ENCODE data around the gene SPATA31C1.

GRCh38 chr9:87970602-87971001 is 52.8 kb downstream of the SPATA31C1 start:
- TF ChIP-seq PPARA (CRISPR knock-in tag; IDR thresholded peaks at IDR 0.05; ENCODE audit: borderline replicate concordance) (no peak), ZNF565 (CRISPR knock-in tag; conservative IDR thresholded peaks at IDR 0.05; ENCODE audit: low read depth) (no peak), ZNF70 (CRISPR knock-in tag; IDR thresholded peaks at IDR 0.05) (no peak)

Measured in SK-N-SH treated with all-trans-retinoic acid at 6 μM for 48 hours (cell line).